IMR-90 (cell line): ENCODE results near the gene RGSL1. TPM values are rescaled to one million over a fixed set of nuclear protein-coding genes. Genes with fewer than 3 reads are reported as not detected.

ENCODE experiments used
- ATAC-seq: fragments of 200-7000 bp; cut with Tn5 transposase; 2 replicates; pipeline ENCODE4 v1.9.1; 2020; ENCODE audit warnings: low read depth, mild to moderate bottlenecking, moderate library complexity
- BruUV-seq: library from RNA; stranded (reverse); fragments of 400-500 nt; replicated peaks from 2 replicates; lab custom pipeline; 2021; lab: Mats Ljungman, UMichigan
- CTCF ChIA-PET: fragments of 300-600 bp; formaldehyde crosslinking; extraction: SDS; loops from one replicate; lab custom pipeline; 2021; ENCODE audit warnings: antibody characterized with exemption; lab: Yijun Ruan, JAX
- POLR2A ChIA-PET: fragments of 300-600 bp; sonication (Branson Sonifier 250); formaldehyde crosslinking; loops from one replicate; lab custom pipeline; 2022; ENCODE audit warnings: antibody characterized with exemption; ENCODE audit not compliant: unreplicated experiment; lab: Charles Lee
- DNase-seq: peaks from one replicate; pipeline ENCODE4 v3.0.0; 2013
- H2AFZ ChIP-seq: replicated peaks from 2 replicates; pipeline ENCODE3; 2013; ENCODE audit warnings: low read length, mild to moderate bottlenecking; ENCODE audit not compliant: poor library complexity
- H2AK5ac ChIP-seq: 2 replicates; pipeline ENCODE4 v1.6.1; 2013; ENCODE audit warnings: low read depth, low read length, inconsistent platforms
- H2AK9ac ChIP-seq: replicated peaks from 2 replicates; pipeline ENCODE3; 2013; ENCODE audit warnings: mild to moderate bottlenecking, low read depth, low read length, moderate library complexity; ENCODE audit not compliant: poor library complexity
- H2BK120ac ChIP-seq: 2 replicates; pipeline ENCODE4 v1.6.1; 2013; ENCODE audit warnings: low read depth, low read length, inconsistent platforms
- H2BK15ac ChIP-seq: 3 replicates; pipeline ENCODE4 v1.6.1; 2013; ENCODE audit warnings: low read depth, low read length, inconsistent platforms
- H2BK20ac ChIP-seq: 2 replicates; pipeline ENCODE4 v1.6.1; 2013; ENCODE audit warnings: low read depth, mild to moderate bottlenecking, inconsistent platforms, low read length, moderate library complexity
- H2BK5ac ChIP-seq: 2 replicates; pipeline ENCODE4 v1.6.1; 2013; ENCODE audit warnings: mild to moderate bottlenecking, low read depth, low read length, inconsistent platforms; ENCODE audit not compliant: poor library complexity, severe bottlenecking
- H3K14ac ChIP-seq: replicated peaks from 2 replicates; pipeline ENCODE4 v1.6.1; 2013; ENCODE audit warnings: low read depth, low read length, inconsistent platforms
- H3K18ac ChIP-seq: 2 replicates; pipeline ENCODE4 v1.6.1; 2013; ENCODE audit warnings: low read depth, low read length, control low read depth
- H3K23ac ChIP-seq: 2 replicates; pipeline ENCODE4 v1.6.1; 2013; ENCODE audit warnings: low read depth, low read length, inconsistent platforms
- H3K27ac ChIP-seq: 2 replicates; pipeline ENCODE4 v1.5.1; 2013; ENCODE audit warnings: mild to moderate bottlenecking, control low read depth, low read length; ENCODE audit not compliant: insufficient read depth
- H3K27me3 ChIP-seq: 2 replicates; pipeline ENCODE4 v1.6.1; 2013; ENCODE audit warnings: low read length; ENCODE audit not compliant: control insufficient read depth, insufficient read depth
- H3K36me3 ChIP-seq: 2 replicates; pipeline ENCODE4 v1.6.1; 2013; ENCODE audit warnings: low read length, mixed read lengths; ENCODE audit not compliant: control insufficient read depth, insufficient read depth
- H3K4ac ChIP-seq: 2 replicates; pipeline ENCODE4 v1.6.1; 2013; ENCODE audit warnings: low read depth, low read length, inconsistent platforms
- H3K4me1 ChIP-seq: 2 replicates; pipeline ENCODE4 v1.6.1; 2013; ENCODE audit warnings: low read length, mixed read lengths; ENCODE audit not compliant: control insufficient read depth, insufficient read depth
- H3K4me2 ChIP-seq: 2 replicates; pipeline ENCODE4 v1.6.1; 2013; ENCODE audit warnings: low read depth, mild to moderate bottlenecking, control low read depth, low read length, moderate library complexity
- H3K4me3 ChIP-seq: 2 replicates; pipeline ENCODE4 v1.5.1; 2013; ENCODE audit warnings: low read depth, mild to moderate bottlenecking, control low read depth, low read length, moderate library complexity; ENCODE audit not compliant: insufficient read depth
- H3K56ac ChIP-seq: 2 replicates; pipeline ENCODE4 v1.6.1; 2013; ENCODE audit warnings: low read length, inconsistent platforms; ENCODE audit not compliant: insufficient read depth; ENCODE audit errors: extremely low read depth
- H3K79me1 ChIP-seq, 2 experiments: 2 replicates each; pipeline ENCODE4 v1.6.1; 2013; ENCODE audit warnings: low read length in 2 of 2, inconsistent platforms in 1 of 2, low read depth in 1 of 2
- H3K9ac ChIP-seq: 2 replicates; pipeline ENCODE4 v1.6.1; 2013; ENCODE audit warnings: low read depth, low read length, control low read depth
- H3K9me1 ChIP-seq: 2 replicates; pipeline ENCODE4 v1.6.1; 2013; ENCODE audit warnings: low read length, inconsistent platforms; ENCODE audit not compliant: insufficient read depth
- H3K9me3 ChIP-seq: 2 replicates; pipeline ENCODE4 v1.6.1; 2013; ENCODE audit warnings: low read length; ENCODE audit not compliant: control insufficient read depth, insufficient read depth
- H4K20me1 ChIP-seq: 2 replicates; pipeline ENCODE4 v1.6.1; 2013; ENCODE audit warnings: low read length, inconsistent platforms; ENCODE audit not compliant: insufficient read depth
- H4K5ac ChIP-seq: 2 replicates; pipeline ENCODE4 v1.6.1; 2013; ENCODE audit warnings: mild to moderate bottlenecking, low read depth, low read length, control low read depth
- H4K8ac ChIP-seq, 2 experiments: 2 replicates each; pipeline ENCODE4 v1.6.1; 2013; ENCODE audit warnings: low read depth in 2 of 2, low read length in 2 of 2, control low read depth in 1 of 2, inconsistent platforms in 1 of 2
- H4K91ac ChIP-seq: 2 replicates; pipeline ENCODE4 v1.6.1; 2013; ENCODE audit warnings: low read depth, low read length, inconsistent platforms; ENCODE audit not compliant: insufficient read depth
- BHLHE40 ChIP-seq: fragments of 150-350 bp; IDR thresholded peaks from 2 replicates; pipeline ENCODE4 v1.6.1; 2016; ENCODE audit warnings: mild to moderate bottlenecking, low read depth, low read length
- CEBPB ChIP-seq: IDR thresholded peaks from 2 replicates; pipeline ENCODE4 v1.6.1; 2012; ENCODE audit warnings: low read depth, low read length, improper control_type of control experiment
- CHD1 ChIP-seq: IDR thresholded peaks from 2 replicates; pipeline ENCODE4 v1.6.1; 2012; ENCODE audit warnings: low read depth, low read length, improper control_type of control experiment
- FOS ChIP-seq: fragments of 150-350 bp; IDR thresholded peaks from 2 replicates; pipeline ENCODE4 v1.6.1; 2016; ENCODE audit warnings: low read depth, low read length
- MAFK ChIP-seq: IDR thresholded peaks from 2 replicates; pipeline ENCODE4 v1.6.1; 2012; ENCODE audit warnings: low read depth, low read length, improper control_type of control experiment
- MAZ ChIP-seq: IDR thresholded peaks from 2 replicates; pipeline ENCODE4 v1.6.1; 2012; ENCODE audit warnings: low read depth, mild to moderate bottlenecking, low read length, improper control_type of control experiment, moderate library complexity, borderline replicate concordance
- MXI1 ChIP-seq: IDR thresholded peaks from 2 replicates; pipeline ENCODE4 v1.6.1; 2012; ENCODE audit warnings: low read depth, mild to moderate bottlenecking, low read length, moderate library complexity, borderline replicate concordance
- NFE2L2 ChIP-seq: fragments of 150-350 bp; IDR thresholded peaks from 2 replicates; pipeline ENCODE4 v1.6.1; 2016; ENCODE audit warnings: low read depth, mild to moderate bottlenecking, low read length
- POLR2A ChIP-seq: IDR thresholded peaks from 2 replicates; pipeline ENCODE4 v1.6.1; 2012; ENCODE audit warnings: mild to moderate bottlenecking, low read depth, low read length
- RAD21 ChIP-seq: IDR thresholded peaks from 2 replicates; pipeline ENCODE4 v1.6.1; 2012; ENCODE audit warnings: low read length, improper control_type of control experiment
- RCOR1 ChIP-seq: IDR thresholded peaks from 2 replicates; pipeline ENCODE4 v1.6.1; 2012; ENCODE audit warnings: mild to moderate bottlenecking, low read length, improper control_type of control experiment; ENCODE audit not compliant: insufficient replicate concordance
- RFX5 ChIP-seq: IDR thresholded peaks from 2 replicates; pipeline ENCODE4 v1.8.0; 2012; ENCODE audit warnings: low read depth, mild to moderate bottlenecking, low read length, moderate library complexity
- SMC3 ChIP-seq: fragments of 150-350 bp; IDR thresholded peaks from 2 replicates; pipeline ENCODE4 v1.6.1; 2016; ENCODE audit warnings: low read depth, mild to moderate bottlenecking, antibody characterized with exemption, low read length, moderate library complexity
- dilution Hi-C: fragments of 300-500 bp; cut with HindIII; formaldehyde crosslinking; loops from one replicate; pipeline ENCODE4 v1.14.3; 2018; ENCODE audit warnings: low sequenced_read_pairs; ENCODE audit not compliant: unreplicated experiment
- in situ Hi-C: fragments of 300-500 bp; cut with MboI; formaldehyde crosslinking; loops from 3 replicates; pipeline ENCODE4 v1.14.3; 2019; ENCODE audit warnings: low sequenced_read_pairs, inconsistent platforms, mixed read lengths
- intact Hi-C: fragments of 100-400 bp; cut with micrococcal nuclease; formaldehyde crosslinking; loops from 2 replicates; pipeline ENCODE4 v1.10.0; 2022
- polyA plus RNA-seq, 3 experiments: library from polyadenylated mRNA; depleted of rRNA; stranded (reverse); fragments of >200 nt; gene quantifications; 2 replicates each; pipeline ENCODE4 v1.2.3, GENCODE V29; 2012; ENCODE audit warnings: low replicate concordance in 1 of 3
- total RNA-seq: library from RNA; depleted of rRNA; stranded (reverse); fragments of >200 nt; gene quantifications from 2 replicates; pipeline ENCODE4 v1.2.3, GENCODE V29; 2012
- TF ChIP-seq, protein P1 (sequence below): fragments of 150-350 bp; IDR thresholded peaks from 2 replicates; pipeline ENCODE4 v1.6.1; 2016; ENCODE audit warnings: low read depth, mild to moderate bottlenecking, low read length, moderate library complexity, borderline replicate concordance
- TF ChIP-seq, protein P2 (sequence below): conservative IDR thresholded peaks from 2 replicates; pipeline ENCODE4 v1.5.1; 2012; ENCODE audit warnings: mild to moderate bottlenecking, low read depth, low read length, improper control_type of control experiment
- TF ChIP-seq, protein P3 (sequence below): fragments of 150-350 bp; IDR thresholded peaks from 2 replicates; pipeline ENCODE4 v1.6.1; 2017; ENCODE audit warnings: mild to moderate bottlenecking, antibody characterized with exemption, low read length, low read depth

RGSL1 gene
- total and polyA plus RNA-seq, 2 of the 4 experiments (the other 2 are of a cell fraction), result not detected

DNA sequence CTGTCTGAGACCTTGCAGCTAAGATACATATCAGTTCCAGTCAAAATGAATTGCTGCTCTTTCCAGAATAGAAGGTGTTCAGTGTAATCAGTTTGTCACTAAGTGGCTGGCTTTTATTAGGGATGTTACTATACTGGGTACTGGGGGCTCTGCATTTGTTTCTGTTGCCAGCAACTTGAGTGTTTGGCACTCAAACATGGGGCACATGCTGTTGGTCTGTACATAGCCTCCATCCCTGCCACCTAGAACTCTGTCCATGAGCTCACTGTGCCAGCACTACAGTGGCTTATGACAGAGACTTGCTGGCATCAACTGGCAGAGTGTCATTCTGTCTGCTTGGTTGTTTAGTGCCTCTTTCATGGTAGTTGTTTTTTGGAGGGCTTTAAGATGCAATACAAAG, 45.1 kb downstream of the RGSL1 start:
- Histone ChIP-seq H3K14ac (no peak overlapping the region), H3K4ac (no peak overlapping the region), H3K4me3 (no peak overlapping the region), H3K18ac (no peak overlapping the region), H3K36me3 (no peaks in the 10 kb centered on the region), H3K9ac (no peak overlapping the region), H4K8ac (no peak overlapping the region), H2BK15ac (no peak overlapping the region), H4K91ac (no peak overlapping the region), H3K4me1 (no peaks in the 10 kb centered on the region), H2BK120ac (no peak overlapping the region), H3K23ac (no peak overlapping the region), H4K20me1 (no peaks in the 10 kb centered on the region), H2BK20ac (no peak overlapping the region), H3K79me1 (no peaks in the 10 kb centered on the region), H2AFZ (no peak overlapping the region), H2AK5ac (no peak overlapping the region), H3K27me3 (no peaks in the 10 kb centered on the region), H2AK9ac (no peak overlapping the region), H2BK5ac (no peak overlapping the region), H4K5ac (no peak overlapping the region), H3K9me3 (no peaks in the 10 kb centered on the region), H3K27ac (no peak overlapping the region), H3K4me2 (no peak overlapping the region), H3K9me1 (no peaks in the 10 kb centered on the region), H3K56ac (no peak overlapping the region)
- dilution Hi-C loops (no loop called here), in situ Hi-C loops (no loop called here), intact Hi-C loops (no loop called here)
- no peak for TF ChIP-seq MAFK
- TF ChIP-seq, protein P1, sequence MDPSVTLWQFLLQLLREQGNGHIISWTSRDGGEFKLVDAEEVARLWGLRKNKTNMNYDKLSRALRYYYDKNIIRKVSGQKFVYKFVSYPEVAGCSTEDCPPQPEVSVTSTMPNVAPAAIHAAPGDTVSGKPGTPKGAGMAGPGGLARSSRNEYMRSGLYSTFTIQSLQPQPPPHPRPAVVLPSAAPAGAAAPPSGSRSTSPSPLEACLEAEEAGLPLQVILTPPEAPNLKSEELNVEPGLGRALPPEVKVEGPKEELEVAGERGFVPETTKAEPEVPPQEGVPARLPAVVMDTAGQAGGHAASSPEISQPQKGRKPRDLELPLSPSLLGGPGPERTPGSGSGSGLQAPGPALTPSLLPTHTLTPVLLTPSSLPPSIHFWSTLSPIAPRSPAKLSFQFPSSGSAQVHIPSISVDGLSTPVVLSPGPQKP, result no peak
- TF ChIP-seq RFX5, result no peak
- no peak for TF ChIP-seq MXI1
- no peak for TF ChIP-seq MAZ
- TF ChIP-seq, protein P2, sequence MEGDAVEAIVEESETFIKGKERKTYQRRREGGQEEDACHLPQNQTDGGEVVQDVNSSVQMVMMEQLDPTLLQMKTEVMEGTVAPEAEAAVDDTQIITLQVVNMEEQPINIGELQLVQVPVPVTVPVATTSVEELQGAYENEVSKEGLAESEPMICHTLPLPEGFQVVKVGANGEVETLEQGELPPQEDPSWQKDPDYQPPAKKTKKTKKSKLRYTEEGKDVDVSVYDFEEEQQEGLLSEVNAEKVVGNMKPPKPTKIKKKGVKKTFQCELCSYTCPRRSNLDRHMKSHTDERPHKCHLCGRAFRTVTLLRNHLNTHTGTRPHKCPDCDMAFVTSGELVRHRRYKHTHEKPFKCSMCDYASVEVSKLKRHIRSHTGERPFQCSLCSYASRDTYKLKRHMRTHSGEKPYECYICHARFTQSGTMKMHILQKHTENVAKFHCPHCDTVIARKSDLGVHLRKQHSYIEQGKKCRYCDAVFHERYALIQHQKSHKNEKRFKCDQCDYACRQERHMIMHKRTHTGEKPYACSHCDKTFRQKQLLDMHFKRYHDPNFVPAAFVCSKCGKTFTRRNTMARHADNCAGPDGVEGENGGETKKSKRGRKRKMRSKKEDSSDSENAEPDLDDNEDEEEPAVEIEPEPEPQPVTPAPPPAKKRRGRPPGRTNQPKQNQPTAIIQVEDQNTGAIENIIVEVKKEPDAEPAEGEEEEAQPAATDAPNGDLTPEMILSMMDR, result no peak
- no peak for TF ChIP-seq CHD1
- TF ChIP-seq CEBPB, result no peak
- TF ChIP-seq, protein P3, sequence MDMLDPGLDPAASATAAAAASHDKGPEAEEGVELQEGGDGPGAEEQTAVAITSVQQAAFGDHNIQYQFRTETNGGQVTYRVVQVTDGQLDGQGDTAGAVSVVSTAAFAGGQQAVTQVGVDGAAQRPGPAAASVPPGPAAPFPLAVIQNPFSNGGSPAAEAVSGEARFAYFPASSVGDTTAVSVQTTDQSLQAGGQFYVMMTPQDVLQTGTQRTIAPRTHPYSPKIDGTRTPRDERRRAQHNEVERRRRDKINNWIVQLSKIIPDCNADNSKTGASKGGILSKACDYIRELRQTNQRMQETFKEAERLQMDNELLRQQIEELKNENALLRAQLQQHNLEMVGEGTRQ, result no peak
- TF ChIP-seq RAD21, result no peak
- no peak for TF ChIP-seq POLR2A
- no peak for TF ChIP-seq NFE2L2
- no peak for TF ChIP-seq RCOR1
- no peak for TF ChIP-seq FOS
- TF ChIP-seq BHLHE40, result no peak
- TF ChIP-seq SMC3, result no peak
- POLR2A ChIA-PET, result no interaction called here
- no TSS peak for BruUV-seq
- ATAC-seq (no peak), DNase-seq (no peak)
- CTCF ChIA-PET, result no interaction called here
